ENCODE data around the gene MARCKSL1.

- TF ChIP-seq TAF1 (IDR thresholded peaks at IDR 0.05; ENCODE audit: borderline replicate concordance, low read depth, low read length) (no peak), POLR2A (IDR thresholded peaks at IDR 0.05; ENCODE audit: low read depth, low read length) (no peak), POLR2AphosphoS5 (IDR thresholded peaks at IDR 0.05; ENCODE audit: low read depth, low read length) (no peak)
Measured at GRCh38 chr1:32286763-32287162, 49.3 kb downstream of the MARCKSL1 start.

All from GM12892 (cell line).